HL-60 (cell line): ENCODE results near the gene CLEC4C.
"Not testable (repeated sequence)": the region's sequence is repeated elsewhere in the genome, so short reads cannot be mapped to it uniquely, and the experiment has no call there.

Source experiments
- DNase-seq, 2 experiments: peaks; one replicate each; pipeline ENCODE4 v3.0.0-alpha.2; 2010 to 2020; ENCODE audit warnings: low read depth in 1 of 2, low spot score in 1 of 2
- H3K27ac ChIP-seq: fragments of 250-450 bp; sonication (Bioruptor Pico); replicated peaks from 2 replicates; pipeline ENCODE4 v1.5.1; 2020; ENCODE audit warnings: mild to moderate bottlenecking, moderate library complexity
- H3K27me3 ChIP-seq: fragments of 250-450 bp; sonication (Bioruptor Pico); 2 replicates; pipeline ENCODE4 v1.5.1; 2021; ENCODE audit warnings: mild to moderate bottlenecking, moderate library complexity; ENCODE audit not compliant: insufficient read depth, poor library complexity, severe bottlenecking
- H3K4me3 ChIP-seq: replicated peaks from 2 replicates; pipeline ENCODE4 v1.5.1; 2011; ENCODE audit warnings: mild to moderate bottlenecking, control low read depth, low read length; ENCODE audit not compliant: insufficient read depth
- GABPA ChIP-seq: IDR thresholded peaks from 2 replicates; pipeline ENCODE4 v1.6.1; 2012; ENCODE audit warnings: low read depth
- POLR2AphosphoS5 ChIP-seq: IDR thresholded peaks from 2 replicates; pipeline ENCODE4 v1.6.1; 2012; ENCODE audit warnings: low read depth
- SPI1 ChIP-seq: IDR thresholded peaks from 2 replicates; pipeline ENCODE4 v1.6.1; 2012; ENCODE audit warnings: low read depth, mild to moderate bottlenecking, borderline replicate concordance
- TF ChIP-seq, protein P1 (sequence below): IDR thresholded peaks from one replicate; pipeline ENCODE4 v1.5.1; 2011; ENCODE audit warnings: low read length, control low read depth, inconsistent platforms; ENCODE audit not compliant: insufficient read depth
- TF ChIP-seq, protein P2 (sequence below): IDR thresholded peaks from 2 replicates; pipeline ENCODE4 v1.6.1; 2012; ENCODE audit warnings: low read depth; ENCODE audit not compliant: insufficient replicate concordance

Gene CLEC4C

DNA sequence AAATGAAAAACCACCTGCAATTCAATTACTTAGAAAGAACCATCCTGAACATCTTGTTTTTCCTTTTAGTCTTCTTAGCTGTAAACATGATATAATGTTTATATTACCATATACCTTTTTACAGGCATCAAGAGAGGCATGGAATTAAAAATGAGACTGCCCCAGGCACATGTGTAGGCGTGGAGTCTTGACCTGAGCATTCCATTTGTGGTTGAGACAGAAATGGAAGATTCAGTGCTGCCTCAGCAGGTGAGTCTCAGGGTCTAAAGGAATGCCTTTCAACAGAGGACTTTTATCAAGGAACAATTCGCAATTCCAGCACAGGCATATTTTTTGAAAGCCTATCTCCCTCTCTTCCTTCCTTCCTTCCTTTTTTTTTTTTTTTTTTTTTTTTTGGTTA is 9.8 kb upstream of the CLEC4C start:
- H3K27ac ChIP-seq = no peak overlapping the region
- no peak for TF ChIP-seq SPI1
- no peak for TF ChIP-seq GABPA
- TF ChIP-seq POLR2AphosphoS5 = no peak
- TF ChIP-seq, protein P1, sequence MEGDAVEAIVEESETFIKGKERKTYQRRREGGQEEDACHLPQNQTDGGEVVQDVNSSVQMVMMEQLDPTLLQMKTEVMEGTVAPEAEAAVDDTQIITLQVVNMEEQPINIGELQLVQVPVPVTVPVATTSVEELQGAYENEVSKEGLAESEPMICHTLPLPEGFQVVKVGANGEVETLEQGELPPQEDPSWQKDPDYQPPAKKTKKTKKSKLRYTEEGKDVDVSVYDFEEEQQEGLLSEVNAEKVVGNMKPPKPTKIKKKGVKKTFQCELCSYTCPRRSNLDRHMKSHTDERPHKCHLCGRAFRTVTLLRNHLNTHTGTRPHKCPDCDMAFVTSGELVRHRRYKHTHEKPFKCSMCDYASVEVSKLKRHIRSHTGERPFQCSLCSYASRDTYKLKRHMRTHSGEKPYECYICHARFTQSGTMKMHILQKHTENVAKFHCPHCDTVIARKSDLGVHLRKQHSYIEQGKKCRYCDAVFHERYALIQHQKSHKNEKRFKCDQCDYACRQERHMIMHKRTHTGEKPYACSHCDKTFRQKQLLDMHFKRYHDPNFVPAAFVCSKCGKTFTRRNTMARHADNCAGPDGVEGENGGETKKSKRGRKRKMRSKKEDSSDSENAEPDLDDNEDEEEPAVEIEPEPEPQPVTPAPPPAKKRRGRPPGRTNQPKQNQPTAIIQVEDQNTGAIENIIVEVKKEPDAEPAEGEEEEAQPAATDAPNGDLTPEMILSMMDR = no peak
- no peaks in the 10 kb centered on the region for H3K27me3 ChIP-seq

DNA sequence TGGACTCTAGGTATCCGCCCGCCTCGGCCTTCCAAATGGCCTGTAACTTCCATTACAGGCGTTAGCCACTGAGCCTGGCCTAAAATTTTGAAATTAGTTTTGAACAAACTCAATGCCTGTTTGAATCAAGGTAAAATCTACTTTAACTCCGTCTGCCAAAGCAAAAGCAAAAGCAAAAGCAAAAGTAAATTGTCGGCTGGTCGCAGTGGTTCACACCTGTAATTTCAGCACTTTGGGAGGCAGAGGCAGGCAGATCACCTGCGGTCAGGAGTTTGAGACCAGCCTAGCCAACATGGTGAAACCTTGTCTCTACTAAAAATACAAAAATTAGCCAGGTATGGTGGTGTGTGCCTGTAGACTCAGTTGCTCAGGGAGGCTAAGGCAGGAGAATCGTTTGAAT is 8.5 kb upstream of the CLEC4C start:
- not testable (repeated sequence) for H3K4me3 ChIP-seq, H3K27me3 ChIP-seq, DNase-seq, H3K27ac ChIP-seq

More for the DNA sequence above, 9.8 kb upstream of the CLEC4C start:
- H3K4me3 ChIP-seq = no peak overlapping the region
- DNase-seq = no peak

DNA sequence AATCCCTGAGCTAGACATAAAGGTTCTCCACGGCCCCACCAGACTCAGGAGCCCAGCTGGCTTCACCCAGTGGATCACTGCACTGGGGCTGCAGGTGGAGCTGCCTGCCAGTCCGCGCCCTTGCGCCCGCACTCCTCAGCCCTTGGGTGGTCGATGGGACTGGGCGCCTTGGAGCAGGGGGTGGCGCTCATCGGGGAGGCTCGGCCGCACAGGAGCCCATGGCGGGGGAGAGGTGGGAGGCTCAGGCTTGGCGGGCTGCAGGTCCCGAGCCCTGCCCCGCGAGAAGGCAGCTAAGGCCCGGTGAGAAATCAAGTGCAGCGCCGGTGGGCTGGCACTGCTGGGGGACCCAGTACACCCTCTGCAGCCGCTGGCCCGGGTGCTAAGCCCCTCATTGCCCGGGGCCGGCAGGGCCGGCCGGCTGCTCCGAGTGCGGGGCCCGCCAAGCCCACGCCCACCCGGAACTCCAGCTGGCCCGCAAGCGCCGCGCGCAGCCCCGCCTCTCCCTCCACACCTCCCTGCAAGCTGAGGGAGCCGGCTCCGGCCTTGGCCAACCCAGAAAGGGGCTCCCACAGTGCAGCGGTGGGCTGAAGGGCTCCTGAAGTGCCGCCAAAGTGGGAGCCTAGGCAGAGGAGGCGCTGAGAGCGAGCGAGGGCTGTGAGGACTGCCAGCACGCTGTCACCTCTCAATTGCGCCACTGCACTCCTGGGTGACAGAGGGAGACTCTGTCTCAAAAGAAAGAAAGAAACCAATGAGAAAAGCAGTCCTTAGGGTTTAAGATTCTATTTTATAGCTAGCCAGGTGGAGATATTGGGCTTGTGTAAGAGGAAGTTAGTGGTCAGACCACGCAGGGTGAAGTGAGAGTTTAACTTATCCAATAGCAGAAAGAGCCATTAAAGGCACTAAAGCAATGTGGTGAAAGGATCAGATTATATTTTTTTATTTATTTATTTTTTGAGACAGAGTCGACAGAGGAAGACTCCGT is 5.1 kb upstream of the CLEC4C start:
- peak; percentile 35 to 63 for DNase-seq
- H3K27ac ChIP-seq = 0 out of 2 replicates have a peak overlapping the region, but pooled peaks have one; percentile 42
- not testable (repeated sequence) for H3K4me3 ChIP-seq, H3K27me3 ChIP-seq

DNA sequence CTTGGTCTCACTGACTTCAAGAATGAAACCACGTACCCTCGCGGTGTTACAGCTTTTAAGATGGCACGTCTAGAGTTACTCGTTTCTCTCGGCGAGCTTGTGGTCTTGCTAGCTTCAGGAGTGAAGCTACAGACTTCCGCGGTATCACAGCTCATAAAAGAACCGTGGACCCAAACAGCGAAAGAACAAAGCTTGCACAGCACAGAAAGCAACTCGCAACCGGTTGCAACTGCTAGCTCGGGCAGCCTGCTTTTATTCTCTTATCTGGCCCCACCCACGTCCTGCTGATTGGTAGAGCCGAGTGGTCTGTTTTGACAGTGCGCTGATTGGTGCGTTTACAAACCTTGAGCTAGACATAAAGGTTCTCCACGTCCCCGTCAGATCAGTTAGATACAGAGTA is 4.2 kb upstream of the CLEC4C start:
- Histone ChIP-seq H3K27ac (no peak overlapping the region), H3K27me3 (no peaks in the 10 kb centered on the region), H3K4me3 (no peak overlapping the region)
- TF ChIP-seq, protein P2, sequence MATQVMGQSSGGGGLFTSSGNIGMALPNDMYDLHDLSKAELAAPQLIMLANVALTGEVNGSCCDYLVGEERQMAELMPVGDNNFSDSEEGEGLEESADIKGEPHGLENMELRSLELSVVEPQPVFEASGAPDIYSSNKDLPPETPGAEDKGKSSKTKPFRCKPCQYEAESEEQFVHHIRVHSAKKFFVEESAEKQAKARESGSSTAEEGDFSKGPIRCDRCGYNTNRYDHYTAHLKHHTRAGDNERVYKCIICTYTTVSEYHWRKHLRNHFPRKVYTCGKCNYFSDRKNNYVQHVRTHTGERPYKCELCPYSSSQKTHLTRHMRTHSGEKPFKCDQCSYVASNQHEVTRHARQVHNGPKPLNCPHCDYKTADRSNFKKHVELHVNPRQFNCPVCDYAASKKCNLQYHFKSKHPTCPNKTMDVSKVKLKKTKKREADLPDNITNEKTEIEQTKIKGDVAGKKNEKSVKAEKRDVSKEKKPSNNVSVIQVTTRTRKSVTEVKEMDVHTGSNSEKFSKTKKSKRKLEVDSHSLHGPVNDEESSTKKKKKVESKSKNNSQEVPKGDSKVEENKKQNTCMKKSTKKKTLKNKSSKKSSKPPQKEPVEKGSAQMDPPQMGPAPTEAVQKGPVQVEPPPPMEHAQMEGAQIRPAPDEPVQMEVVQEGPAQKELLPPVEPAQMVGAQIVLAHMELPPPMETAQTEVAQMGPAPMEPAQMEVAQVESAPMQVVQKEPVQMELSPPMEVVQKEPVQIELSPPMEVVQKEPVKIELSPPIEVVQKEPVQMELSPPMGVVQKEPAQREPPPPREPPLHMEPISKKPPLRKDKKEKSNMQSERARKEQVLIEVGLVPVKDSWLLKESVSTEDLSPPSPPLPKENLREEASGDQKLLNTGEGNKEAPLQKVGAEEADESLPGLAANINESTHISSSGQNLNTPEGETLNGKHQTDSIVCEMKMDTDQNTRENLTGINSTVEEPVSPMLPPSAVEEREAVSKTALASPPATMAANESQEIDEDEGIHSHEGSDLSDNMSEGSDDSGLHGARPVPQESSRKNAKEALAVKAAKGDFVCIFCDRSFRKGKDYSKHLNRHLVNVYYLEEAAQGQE = no peak
- no peak for TF ChIP-seq POLR2AphosphoS5
- TF ChIP-seq GABPA = no peak
- TF ChIP-seq, protein P1 = no peak
- no peak for TF ChIP-seq SPI1
- DNase-seq = no peak

DNA sequence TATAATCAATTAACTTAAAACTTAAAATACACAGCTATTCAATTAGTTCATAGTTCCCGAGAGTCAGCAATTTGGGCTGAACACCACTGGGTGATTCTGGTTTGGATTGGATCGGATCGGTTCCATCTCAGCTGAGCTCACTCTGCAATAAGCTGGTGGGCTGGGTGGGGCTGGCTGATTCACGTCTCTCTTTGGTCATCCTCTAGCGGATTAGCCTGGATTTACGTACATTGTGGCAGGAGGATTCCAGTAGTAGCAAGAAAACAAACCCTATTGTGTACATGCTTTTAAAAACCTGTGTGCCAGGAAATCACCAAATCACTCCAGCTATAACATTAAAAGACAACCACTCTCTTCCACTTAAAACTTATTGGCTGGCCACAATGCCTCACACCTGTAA is 3.2 kb upstream of the CLEC4C start:
- H3K27ac ChIP-seq = no peak overlapping the region
- TF ChIP-seq GABPA (no peak), SPI1 (no peak), POLR2AphosphoS5 (no peak)
- TF ChIP-seq, protein P2 = no peak
- TF ChIP-seq, protein P1 = no peak
- no peak for DNase-seq

More for the DNA sequence above, 3.2 kb upstream of the CLEC4C start:
- H3K27me3 ChIP-seq = no peaks in the 10 kb centered on the region
- H3K4me3 ChIP-seq = no peak overlapping the region
